Erythroblast (primary cell): ENCODE measurements around the gene DCAF16.

ENCODE experiments used
- DNase-seq, 2 experiments: peaks; one replicate each; lab custom pipeline; 2025; lab: John Stamatoyannopoulos, UW
- GATA1 ChIP-seq: IDR thresholded peaks from 2 replicates; pipeline ENCODE4 v1.6.1; 2011; ENCODE audit warnings: low read depth, mild to moderate bottlenecking, control low read depth, low read length, moderate library complexity
- POLR2A ChIP-seq: IDR thresholded peaks from 2 replicates; pipeline ENCODE4 v1.6.1; 2011; ENCODE audit warnings: mild to moderate bottlenecking, low read length

DCAF16 gene

DNA sequence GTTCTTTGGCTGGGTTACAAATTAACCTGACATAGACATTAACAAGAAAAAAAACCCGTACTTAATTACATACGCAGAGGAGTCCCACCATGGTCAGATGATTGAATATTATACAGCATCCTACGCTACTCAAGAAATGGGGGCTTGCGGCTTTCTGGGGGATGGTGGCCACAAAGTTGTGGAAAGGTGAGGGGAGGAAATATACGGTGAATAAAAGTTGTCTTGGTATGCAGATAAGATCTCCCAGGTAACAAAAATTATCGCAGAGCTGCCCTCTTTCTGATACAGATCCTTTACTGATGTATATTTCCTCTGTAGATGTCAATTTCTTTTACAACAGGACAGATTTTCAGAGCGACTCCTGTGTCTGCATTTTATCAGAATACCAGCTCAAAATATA, 890 bp downstream of the DCAF16 start:
- TF ChIP-seq POLR2A (no peak), GATA1 (no peak)
- DNase-seq: peak; percentile 35 to 54

GRCh38 chr4:17807446-17807845, 3.1 kb downstream of the DCAF16 start:
- TF ChIP-seq GATA1 (no peak), POLR2A (no peak)
- peak in 1 of 2 experiments; percentile 16 for DNase-seq

DNA sequence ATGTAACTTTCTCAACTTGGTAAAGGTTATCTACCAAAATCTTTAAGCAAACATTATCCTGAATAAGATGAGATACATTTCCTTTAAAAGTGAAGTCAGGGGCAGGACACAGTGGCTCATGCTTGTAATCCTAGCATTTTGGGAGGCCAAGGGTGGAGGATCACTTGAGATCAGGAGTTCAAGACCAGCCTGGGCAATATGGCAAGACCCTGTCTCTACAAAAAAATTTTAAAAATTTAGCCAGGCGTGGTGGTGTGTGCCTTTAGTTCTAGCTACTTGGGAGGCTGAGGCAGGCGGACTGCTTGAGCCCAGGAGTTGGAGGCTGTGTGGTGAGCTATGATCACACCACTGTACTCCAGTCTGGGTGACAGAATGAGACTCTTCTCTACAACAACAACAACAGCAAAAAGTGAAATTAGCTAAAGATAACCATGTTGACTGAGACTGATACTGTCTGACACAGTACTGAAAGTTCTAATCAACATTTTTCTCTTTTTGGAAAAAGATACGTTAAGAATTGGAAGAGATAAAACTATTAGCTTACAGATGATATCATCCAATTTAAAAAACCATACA, 4.9 kb downstream of the DCAF16 start:
- no peak for TF ChIP-seq GATA1

DNA sequence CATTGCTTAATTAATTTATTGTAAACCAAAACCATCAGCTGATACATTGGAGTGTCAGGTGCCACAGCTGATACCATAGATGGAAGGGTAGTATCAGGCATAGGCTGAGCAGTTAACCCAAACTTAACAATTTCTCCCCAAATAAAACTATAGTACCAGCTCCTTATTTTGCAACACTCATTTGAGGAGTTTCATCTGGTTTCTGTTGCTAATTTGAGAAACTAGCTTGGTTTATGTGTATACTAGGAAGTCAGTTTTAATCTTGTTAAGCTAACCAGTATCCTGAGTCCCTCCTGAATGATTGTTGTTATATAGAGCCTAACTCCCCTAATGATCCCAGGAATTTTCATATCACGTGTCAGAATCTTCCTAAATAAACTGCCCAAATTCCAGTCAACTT, 12.7 kb downstream of the DCAF16 start:
- no peak for TF ChIP-seq GATA1
- TF ChIP-seq POLR2A: no peak
- DNase-seq: no peak

More for the DNA sequence above, 4.9 kb downstream of the DCAF16 start:
- no peak for DNase-seq

DNA sequence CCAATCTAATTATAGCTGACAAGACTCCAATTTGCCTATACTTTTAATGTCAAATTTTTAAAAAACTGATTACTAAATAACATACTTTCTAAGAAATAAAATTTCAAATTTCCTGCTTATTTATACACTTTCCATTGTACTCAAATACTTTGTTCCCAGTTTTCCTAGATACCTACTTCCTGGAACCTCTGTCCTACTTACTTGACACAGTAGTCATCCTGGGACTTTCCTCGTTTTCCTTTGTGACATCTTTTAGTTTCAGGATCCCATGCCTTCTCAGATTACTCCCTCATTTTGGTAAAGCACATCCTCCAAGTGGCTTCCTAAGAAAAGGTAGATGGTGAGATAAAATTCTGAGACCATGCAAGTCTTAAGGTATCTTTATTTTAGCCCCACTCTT, 15.8 kb downstream of the DCAF16 start:
- no peak for DNase-seq
- TF ChIP-seq POLR2A (no peak), GATA1 (no peak)

DNA sequence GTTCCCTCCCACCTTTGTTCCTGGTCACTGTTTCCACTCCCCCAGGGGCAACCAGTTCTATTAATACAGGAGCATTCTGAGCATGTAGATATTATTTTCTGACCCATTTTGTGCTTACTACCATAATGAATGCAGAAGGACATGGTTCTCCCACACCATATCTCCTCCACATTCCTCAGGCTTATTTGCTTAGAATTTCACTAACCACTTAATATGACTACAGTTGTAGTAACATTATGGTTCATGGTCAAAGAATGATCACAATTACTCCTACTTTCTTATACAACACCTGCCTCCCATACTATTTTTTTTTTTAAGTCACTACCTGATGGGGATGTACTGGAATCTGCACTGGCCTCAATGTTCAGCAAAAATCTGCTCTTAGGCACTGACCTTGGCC, 21.6 kb downstream of the DCAF16 start:
- no peak for TF ChIP-seq GATA1
- no peak for TF ChIP-seq POLR2A
- no peak for DNase-seq

GRCh38 chr4:17787315-17787714, 23.2 kb downstream of the DCAF16 start:
- DNase-seq: no peak
- TF ChIP-seq POLR2A: no peak
- TF ChIP-seq GATA1: no peak

DNA sequence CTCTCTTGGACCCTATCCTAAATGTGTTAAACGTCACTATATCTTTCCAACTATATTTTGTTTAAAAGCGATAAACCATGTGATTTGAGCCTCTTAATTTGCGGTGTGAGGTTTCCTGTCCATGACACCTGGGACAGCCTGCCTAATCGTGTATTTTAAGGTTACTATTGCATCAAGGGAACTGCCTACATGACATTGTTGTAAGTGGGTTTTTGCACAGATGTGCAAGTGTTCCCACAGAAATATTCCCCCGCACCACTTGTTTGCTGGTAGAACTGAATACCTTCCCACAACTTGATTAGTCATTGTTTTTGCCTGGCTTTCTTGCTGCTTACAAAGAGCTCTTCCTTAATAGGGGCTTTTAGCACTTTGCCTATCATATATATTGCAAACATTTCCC, 24.0 kb downstream of the DCAF16 start:
- DNase-seq: no peak

DNA sequence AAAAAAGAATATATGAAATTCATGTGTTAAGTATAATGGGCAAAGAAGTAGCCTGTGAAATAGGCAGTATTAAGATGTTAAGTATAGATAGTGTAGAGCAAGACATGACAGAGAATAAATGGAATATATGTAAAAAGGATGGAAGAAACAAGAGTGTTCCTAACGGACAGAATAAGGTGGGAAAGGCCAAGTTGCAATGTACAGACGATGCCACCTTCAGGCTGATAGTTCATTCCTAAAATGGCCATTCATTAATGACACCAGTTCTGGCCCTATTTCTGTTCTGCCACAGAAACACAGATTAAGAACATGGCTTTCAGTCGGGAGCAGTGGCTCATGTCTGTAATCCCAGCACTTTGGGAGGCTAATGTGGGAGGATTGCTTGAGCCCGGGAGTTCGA, 24.7 kb downstream of the DCAF16 start:
- DNase-seq: no peak
- TF ChIP-seq POLR2A (no peak), GATA1 (no peak)

More for the DNA sequence above, 24.0 kb downstream of the DCAF16 start:
- TF ChIP-seq GATA1 (no peak), POLR2A (no peak)

- TF ChIP-seq GATA1 (no peak), POLR2A (no peak)
- no peak for DNase-seq
These were observed 29.0 kb downstream of the DCAF16 start, which contains the start of gene FAM184B for GRCh38 chr4:17781300-17782287. Gene FAM184B, minus strand, starts transcription at chr4:17781621. Its CDS starts 322 bp downstream, at chr4:17781299.

DNA sequence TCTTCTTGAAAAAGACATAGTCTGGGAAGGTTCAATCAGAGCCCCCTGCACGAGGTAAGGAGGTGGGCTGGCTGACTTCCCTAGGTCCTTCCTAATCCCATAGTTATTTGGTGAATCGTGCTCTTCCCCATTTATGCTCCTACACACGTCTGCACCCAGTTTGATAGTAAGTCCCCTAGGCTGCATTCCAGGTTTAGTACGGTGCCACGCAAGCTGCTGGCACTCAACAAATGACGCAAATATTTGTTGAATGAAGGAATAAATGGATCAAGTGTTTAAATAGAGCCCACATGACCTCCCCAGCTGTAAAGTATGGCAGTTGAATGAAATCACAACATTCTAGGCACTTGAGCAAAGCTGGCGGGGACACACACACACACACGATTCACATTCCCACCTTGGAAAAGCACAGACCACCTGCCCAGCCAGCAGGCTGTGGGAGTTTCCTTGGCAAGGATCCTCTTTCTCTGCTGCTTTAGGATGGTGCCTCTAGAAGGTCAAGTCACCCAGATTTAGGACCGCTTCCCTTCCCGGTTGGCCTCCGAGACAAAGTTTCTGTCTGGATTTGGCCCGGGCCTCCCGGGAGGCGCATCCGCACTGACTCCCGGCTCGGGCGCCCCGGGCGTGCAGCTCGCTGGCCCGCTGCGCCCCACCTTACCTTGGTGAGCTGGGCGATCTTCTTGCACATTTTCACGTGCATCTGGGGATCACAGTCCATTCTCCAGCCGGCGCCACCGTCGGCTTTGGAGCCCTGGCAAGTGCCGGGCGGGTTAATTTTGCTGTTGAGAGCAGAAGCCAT, 29.9 kb downstream of the DCAF16 start:
- no peak for TF ChIP-seq GATA1
- TF ChIP-seq POLR2A: no peak
- no peak for DNase-seq

DNA sequence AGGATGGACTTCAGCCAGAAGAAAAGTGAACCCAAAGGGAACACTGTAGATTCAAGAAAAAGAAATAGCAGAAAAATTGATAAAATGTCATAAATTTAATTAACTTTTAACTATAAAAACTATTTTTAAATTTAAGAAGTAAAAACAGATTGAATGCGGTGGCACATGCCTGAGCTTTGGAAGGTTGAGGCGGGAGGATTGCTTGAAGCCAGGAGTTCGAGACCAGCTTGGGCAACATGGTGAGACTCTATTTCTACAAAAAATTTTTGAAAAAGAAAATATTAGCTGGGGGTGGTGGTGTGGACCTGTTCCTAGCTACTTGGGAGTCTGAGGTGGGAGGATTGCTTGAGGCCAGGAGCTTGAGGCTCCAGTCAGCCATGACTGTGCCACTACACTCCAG, 32.1 kb downstream of the DCAF16 start:
- DNase-seq: no peak
- no peak for TF ChIP-seq POLR2A
- TF ChIP-seq GATA1: no peak

GRCh38 chr4:17773135-17773698, 37.3 kb downstream of the DCAF16 start:
- DNase-seq: no peak
- TF ChIP-seq GATA1: no peak
- TF ChIP-seq POLR2A: no peak

- DNase-seq: no peak
- no peak for TF ChIP-seq GATA1
- TF ChIP-seq POLR2A: no peak
These were observed 39.2 kb downstream of the DCAF16 start for GRCh38 chr4:17771284-17771908.
